Lung (tissue), 12 donors: ENCODE data around the gene COL18A1. TPM values are rescaled to one million over a fixed set of nuclear protein-coding genes. Genes with fewer than 3 reads are reported as not detected.

Experiments used
- ATAC-seq: fragments of 200-7000 bp; cut with Tn5 transposase; one replicate; pipeline ENCODE4 v1.9.1; 2020; ENCODE audit warnings: moderate number of reproducible peaks; ENCODE audit not compliant: insufficient read depth, low FRiP score
- DNase-seq, 3 donors: peaks; one replicate each; pipeline ENCODE4 v3.0.0-alpha.2; 2013 to 2017
- H3K27ac ChIP-seq, 2 donors: one replicate each; pipeline ENCODE4 v1.5.1; 2013; ENCODE audit warnings: mild to moderate bottlenecking in 2 of 2, moderate library complexity in 2 of 2, control low read depth in 1 of 2, inconsistent platforms in 1 of 2, low read depth in 1 of 2, low read length in 1 of 2
- H3K27me3 ChIP-seq, 3 donors: one replicate each; pipeline ENCODE4 v1.5.1; 2013; ENCODE audit warnings: low read length in 2 of 3; ENCODE audit not compliant: control insufficient read depth in 3 of 3, insufficient read depth in 3 of 3
- H3K36me3 ChIP-seq, 4 donors: one replicate each; pipeline ENCODE4 v1.5.1; 2013; ENCODE audit warnings: low read length in 4 of 4, mild to moderate bottlenecking in 1 of 4, moderate library complexity in 1 of 4; ENCODE audit not compliant: control insufficient read depth in 4 of 4, insufficient read depth in 4 of 4
- H3K4me1 ChIP-seq, 5 donors: one replicate each; pipeline ENCODE4 v1.5.1; 2013; ENCODE audit warnings: low read length in 5 of 5, mild to moderate bottlenecking in 2 of 5, moderate library complexity in 1 of 5; ENCODE audit not compliant: control insufficient read depth in 5 of 5, insufficient read depth in 5 of 5
- H3K4me3 ChIP-seq: one replicate; pipeline ENCODE4 v1.5.1; 2013; ENCODE audit warnings: mild to moderate bottlenecking, control low read depth, moderate library complexity
- H3K9ac ChIP-seq, 2 donors: one replicate each; pipeline ENCODE4 v1.5.1; 2013; ENCODE audit warnings: low read length in 2 of 2, control low read depth in 1 of 2; ENCODE audit not compliant: insufficient read depth in 1 of 2
- H3K9me3 ChIP-seq, 4 donors: one replicate each; pipeline ENCODE4 v1.5.1; 2013; ENCODE audit warnings: low read length in 3 of 4, mild to moderate bottlenecking in 1 of 4, moderate library complexity in 1 of 4; ENCODE audit not compliant: control insufficient read depth in 4 of 4, insufficient read depth in 3 of 4
- WGBS, 2 donors: extraction: QIAGEN DNeasy Blood & Tissue Kit; methylation state at CpG; one replicate each; pipeline ENCODE4 v1.1.7; 2013; 5-methylcytosine and 5-hydroxymethylcytosine counted together
- polyA plus RNA-seq, 2 donors: library from polyadenylated mRNA; stranded (reverse); fragments of 200-250 nt; gene quantifications; one replicate each; pipeline ENCODE4 v1.2.1, GENCODE V29; 2013
- total RNA-seq, 2 donors: library from RNA; depleted of rRNA in 1 of 2; stranded (reverse); fragments of >200 nt in 1 of 2; gene quantifications; one replicate each; pipeline ENCODE4 v1.2.1, GENCODE V29; 2014 to 2021
- TF ChIP-seq, protein P1 (sequence below): IDR thresholded peaks from 2 replicates; pipeline ENCODE4 v1.5.1; 2012; ENCODE audit warnings: mild to moderate bottlenecking; ENCODE audit errors: control extremely low read depth, extremely low read depth
- donor health status: control.
- donor health status: control.
- donor health status: Bipolar disorder and iron deficiency.
- donor health status: healthy.
- donor health status: DM: yes; HTN: yes; CAD: no.

The COL18A1 gene
- total and polyA plus RNA-seq, 4 donors = 42.7 to 102 (median 45.8) TPM

GRCh38 chr21:45411810-45412206, 6.8 kb downstream of the COL18A1 start:
- peak overlapping the region in 1 of 2 donors; percentile 50 for H3K27ac ChIP-seq
- ATAC-seq (no peak), DNase-seq (no peak)
- H3K4me3 ChIP-seq = no peak overlapping the region
- H3K9ac ChIP-seq = no peak overlapping the region
- peaks cover 0 to 28% (median 6%) of the 10 kb centered on the region in 5 donors for H3K4me1 ChIP-seq
- H3K27me3 ChIP-seq = no peaks in the 10 kb centered on the region
- TF ChIP-seq, protein P1, sequence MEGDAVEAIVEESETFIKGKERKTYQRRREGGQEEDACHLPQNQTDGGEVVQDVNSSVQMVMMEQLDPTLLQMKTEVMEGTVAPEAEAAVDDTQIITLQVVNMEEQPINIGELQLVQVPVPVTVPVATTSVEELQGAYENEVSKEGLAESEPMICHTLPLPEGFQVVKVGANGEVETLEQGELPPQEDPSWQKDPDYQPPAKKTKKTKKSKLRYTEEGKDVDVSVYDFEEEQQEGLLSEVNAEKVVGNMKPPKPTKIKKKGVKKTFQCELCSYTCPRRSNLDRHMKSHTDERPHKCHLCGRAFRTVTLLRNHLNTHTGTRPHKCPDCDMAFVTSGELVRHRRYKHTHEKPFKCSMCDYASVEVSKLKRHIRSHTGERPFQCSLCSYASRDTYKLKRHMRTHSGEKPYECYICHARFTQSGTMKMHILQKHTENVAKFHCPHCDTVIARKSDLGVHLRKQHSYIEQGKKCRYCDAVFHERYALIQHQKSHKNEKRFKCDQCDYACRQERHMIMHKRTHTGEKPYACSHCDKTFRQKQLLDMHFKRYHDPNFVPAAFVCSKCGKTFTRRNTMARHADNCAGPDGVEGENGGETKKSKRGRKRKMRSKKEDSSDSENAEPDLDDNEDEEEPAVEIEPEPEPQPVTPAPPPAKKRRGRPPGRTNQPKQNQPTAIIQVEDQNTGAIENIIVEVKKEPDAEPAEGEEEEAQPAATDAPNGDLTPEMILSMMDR = no peak
- no peaks in the 10 kb centered on the region for H3K36me3 ChIP-seq
- 82 to 88% methylated on average over 18 of the region's 18 CpGs for WGBS, 2 donors
- H3K9me3 ChIP-seq = no peaks in the 10 kb centered on the region

- Histone ChIP-seq H3K9ac (no peak overlapping the region), H3K27ac (peak overlapping the region in 1 of 2 donors; percentile 4), H3K9me3 (no peaks in the 10 kb centered on the region), H3K36me3 (no peaks in the 10 kb centered on the region), H3K4me3 (no peak overlapping the region), H3K4me1 (peaks cover 0 to 28% (median 6%) of the 10 kb centered on the region in 5 donors), H3K27me3 (no peaks in the 10 kb centered on the region)
- DNase-seq (peak in 1 of 3 donors; percentile 6), ATAC-seq (no peak)
- 90 to 92% methylated on average over 7 of the region's 7 CpGs for WGBS, 2 donors
- TF ChIP-seq, protein P1 = no peak
These were observed 7.5 kb downstream of the COL18A1 start for GRCh38 chr21:45412491-45412890.

- peak in 1 of 3 donors; percentile 10 for DNase-seq
- Histone ChIP-seq H3K4me3 (no peak overlapping the region), H3K36me3 (no peaks in the 10 kb centered on the region), H3K4me1 (peaks cover 0 to 26% (median 6%) of the 10 kb centered on the region in 5 donors), H3K9me3 (no peaks in the 10 kb centered on the region), H3K9ac (no peak overlapping the region), H3K27me3 (no peaks in the 10 kb centered on the region), H3K27ac (peak overlapping the region in 1 of 2 donors; percentile 43)
- WGBS, 2 donors = 70 to 73% methylated on average over 27 of the region's 27 CpGs
- ATAC-seq = no peak
- TF ChIP-seq, protein P1 = no peak
These were observed 8.1 kb downstream of the COL18A1 start for GRCh38 chr21:45412909-45413611.

GRCh38 chr21:45413922-45414321, 9.0 kb downstream of the COL18A1 start:
- TF ChIP-seq, protein P1 = no peak
- no peaks in the 10 kb centered on the region for H3K27me3 ChIP-seq
- WGBS, 2 donors = 88% methylated on average over 7 of the region's 7 CpGs
- H3K9me3 ChIP-seq = no peaks in the 10 kb centered on the region
- no peaks in the 10 kb centered on the region for H3K36me3 ChIP-seq
- DNase-seq (peak in 1 of 3 donors; percentile 9), ATAC-seq (no peak)
- H3K4me3 ChIP-seq = no peak overlapping the region
- H3K9ac ChIP-seq = no peak overlapping the region
- peaks cover 0 to 18% (median 6%) of the 10 kb centered on the region in 5 donors for H3K4me1 ChIP-seq
- H3K27ac ChIP-seq = no peak overlapping the region
